ENCODE measurements around the gene HS3ST5. TPM values are rescaled to one million over a fixed set of nuclear protein-coding genes. Genes with fewer than 3 reads are reported as not detected.

HS3ST5 gene
- total and polyA plus RNA-seq, 2 experiments from 2014 or later: 2.4 to 4.1 TPM

DNA sequence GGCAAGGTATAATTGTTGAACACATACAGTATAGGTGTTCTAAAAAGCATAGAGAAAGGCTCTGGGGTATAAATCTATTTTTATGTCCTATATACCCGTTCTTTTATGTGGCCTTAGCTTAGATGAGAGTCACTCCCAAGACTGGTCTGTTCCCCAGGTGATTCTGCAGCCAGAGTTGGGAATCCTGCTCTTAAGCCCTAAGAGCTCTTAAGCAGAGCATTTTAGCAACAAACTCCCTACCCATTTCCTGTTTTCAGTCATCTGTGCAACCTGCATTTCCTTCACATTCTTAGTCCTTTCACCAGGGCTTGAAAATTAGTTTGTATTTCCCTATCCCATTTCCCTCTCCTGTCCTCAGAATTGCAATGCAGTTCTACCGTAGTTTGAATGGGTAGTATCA lies 166.1 kb downstream of the HS3ST5 start:
- H3K4me1 ChIP-seq (ENCODE audit: low read depth): peaks cover 6% of the 10 kb centered on the region
- H3K27ac ChIP-seq: no peak overlapping the region
- H3K9me3 ChIP-seq (ENCODE audit: low read depth): no peaks in the 10 kb centered on the region
- H3K27me3 ChIP-seq: no peaks in the 10 kb centered on the region
- H3K4me3 ChIP-seq: no peak overlapping the region
- TF ChIP-seq, protein P1, sequence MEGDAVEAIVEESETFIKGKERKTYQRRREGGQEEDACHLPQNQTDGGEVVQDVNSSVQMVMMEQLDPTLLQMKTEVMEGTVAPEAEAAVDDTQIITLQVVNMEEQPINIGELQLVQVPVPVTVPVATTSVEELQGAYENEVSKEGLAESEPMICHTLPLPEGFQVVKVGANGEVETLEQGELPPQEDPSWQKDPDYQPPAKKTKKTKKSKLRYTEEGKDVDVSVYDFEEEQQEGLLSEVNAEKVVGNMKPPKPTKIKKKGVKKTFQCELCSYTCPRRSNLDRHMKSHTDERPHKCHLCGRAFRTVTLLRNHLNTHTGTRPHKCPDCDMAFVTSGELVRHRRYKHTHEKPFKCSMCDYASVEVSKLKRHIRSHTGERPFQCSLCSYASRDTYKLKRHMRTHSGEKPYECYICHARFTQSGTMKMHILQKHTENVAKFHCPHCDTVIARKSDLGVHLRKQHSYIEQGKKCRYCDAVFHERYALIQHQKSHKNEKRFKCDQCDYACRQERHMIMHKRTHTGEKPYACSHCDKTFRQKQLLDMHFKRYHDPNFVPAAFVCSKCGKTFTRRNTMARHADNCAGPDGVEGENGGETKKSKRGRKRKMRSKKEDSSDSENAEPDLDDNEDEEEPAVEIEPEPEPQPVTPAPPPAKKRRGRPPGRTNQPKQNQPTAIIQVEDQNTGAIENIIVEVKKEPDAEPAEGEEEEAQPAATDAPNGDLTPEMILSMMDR (IDR thresholded peaks at IDR 0.05; ENCODE audit: low read depth, low read length): no peak
- H3K36me3 ChIP-seq: no peaks in the 10 kb centered on the region
- DNase-seq (ENCODE audit: low read depth in 1 of 2, low spot score in 1 of 2): no peak

DNA sequence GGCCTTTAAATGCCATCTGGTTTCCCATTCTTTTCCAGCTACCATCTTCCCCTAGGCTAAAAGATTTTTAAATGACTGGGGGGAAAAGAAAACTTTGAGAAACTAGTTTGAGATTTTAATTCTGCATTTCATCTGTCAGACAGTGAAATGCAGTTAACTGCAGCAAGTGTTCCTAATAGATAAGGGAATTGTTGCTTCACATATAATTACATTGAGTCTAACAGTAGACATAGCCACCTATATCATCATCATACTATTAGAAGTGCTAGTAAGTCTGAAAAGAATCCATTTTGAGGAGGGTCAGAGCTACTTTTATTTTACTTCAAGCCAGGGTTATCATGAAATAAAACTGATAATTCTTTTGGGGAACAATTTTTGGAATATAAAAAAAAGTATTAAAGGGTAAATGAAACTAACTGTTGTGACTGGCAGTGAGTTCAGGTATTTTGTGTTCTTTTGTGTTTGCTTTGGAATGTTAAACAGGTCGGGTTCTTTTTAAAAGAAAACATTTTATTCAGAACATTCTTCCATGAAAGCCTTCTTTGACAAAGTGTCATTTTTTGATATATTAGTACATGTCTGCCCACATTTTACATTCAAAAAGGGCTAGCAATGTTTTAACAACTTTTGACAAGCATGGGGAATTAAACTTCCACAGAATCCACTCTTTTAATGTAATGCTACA lies 170.1 kb downstream of the HS3ST5 start:
- Histone ChIP-seq H3K27ac (peak overlapping the region; percentile 34), H3K9me3 (ENCODE audit: low read depth) (no peaks in the 10 kb centered on the region), H3K4me1 (ENCODE audit: low read depth) (peaks cover 38% of the 10 kb centered on the region), H3K4me3 (no peak overlapping the region), H3K36me3 (no peaks in the 10 kb centered on the region), H3K27me3 (no peaks in the 10 kb centered on the region)
- no peak for DNase-seq (ENCODE audit: low read depth in 1 of 2, low spot score in 1 of 2)
- TF ChIP-seq, protein P1 (IDR thresholded peaks at IDR 0.05; ENCODE audit: low read depth, low read length): no peak

DNA sequence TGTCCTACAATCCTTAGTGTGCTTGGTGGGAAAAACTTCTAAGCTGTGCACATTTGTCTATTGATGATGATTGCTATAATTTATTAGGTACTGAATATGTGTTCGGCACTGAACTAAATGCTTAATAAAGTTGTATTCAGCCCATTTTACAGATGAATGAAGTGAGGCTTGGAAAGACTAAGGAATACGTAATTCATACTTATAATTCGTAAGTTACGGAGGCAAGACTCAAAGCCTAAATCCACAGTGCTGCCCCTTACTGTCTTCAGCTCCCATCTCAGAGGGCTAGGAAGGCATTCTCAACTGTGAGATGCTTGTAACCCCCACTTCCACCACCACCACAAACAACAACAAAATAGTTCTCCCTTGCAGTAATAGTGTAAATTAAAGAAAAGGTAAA lies 171.3 kb downstream of the HS3ST5 start:
- TF ChIP-seq, protein P1 (IDR thresholded peaks at IDR 0.05; ENCODE audit: low read depth, low read length): no peak
- DNase-seq (ENCODE audit: low read depth in 1 of 2, low spot score in 1 of 2): no peak
- H3K4me1 ChIP-seq (ENCODE audit: low read depth): peaks cover 35% of the 10 kb centered on the region
- peak overlapping the region; percentile 81 for H3K27ac ChIP-seq
- no peaks in the 10 kb centered on the region for H3K9me3 ChIP-seq (ENCODE audit: low read depth)
- H3K36me3 ChIP-seq: no peaks in the 10 kb centered on the region
- no peaks in the 10 kb centered on the region for H3K27me3 ChIP-seq
- H3K4me3 ChIP-seq: no peak overlapping the region

DNA sequence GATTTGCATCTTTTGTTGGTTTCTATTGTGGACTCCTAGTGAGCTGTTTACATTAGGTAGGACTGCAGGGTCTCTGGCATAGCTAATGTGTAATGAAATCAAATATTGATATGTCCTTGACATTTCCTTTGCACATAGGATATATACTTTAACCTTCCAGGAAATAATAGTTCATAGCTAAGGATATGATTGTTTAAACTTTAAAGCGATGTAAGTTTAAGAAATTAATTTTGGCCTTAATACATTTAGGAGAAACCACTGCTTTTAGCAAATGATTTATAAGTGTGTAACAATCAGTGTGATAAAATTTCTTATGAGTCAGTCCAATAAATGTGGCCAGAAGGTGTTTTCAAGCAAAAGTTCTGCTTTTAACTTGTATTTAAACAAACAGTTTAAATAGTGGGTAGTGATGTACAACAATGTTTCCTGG lies 171.8 kb downstream of the HS3ST5 start:
- no peaks in the 10 kb centered on the region for H3K27me3 ChIP-seq
- DNase-seq (ENCODE audit: low read depth in 1 of 2, low spot score in 1 of 2): no peak
- H3K4me1 ChIP-seq (ENCODE audit: low read depth): peaks cover 35% of the 10 kb centered on the region
- no peaks in the 10 kb centered on the region for H3K36me3 ChIP-seq
- H3K9me3 ChIP-seq (ENCODE audit: low read depth): no peaks in the 10 kb centered on the region
- peak overlapping the region; percentile 81 for H3K27ac ChIP-seq
- no peak overlapping the region for H3K4me3 ChIP-seq
- TF ChIP-seq, protein P1 (IDR thresholded peaks at IDR 0.05; ENCODE audit: low read depth, low read length): no peak

DNA sequence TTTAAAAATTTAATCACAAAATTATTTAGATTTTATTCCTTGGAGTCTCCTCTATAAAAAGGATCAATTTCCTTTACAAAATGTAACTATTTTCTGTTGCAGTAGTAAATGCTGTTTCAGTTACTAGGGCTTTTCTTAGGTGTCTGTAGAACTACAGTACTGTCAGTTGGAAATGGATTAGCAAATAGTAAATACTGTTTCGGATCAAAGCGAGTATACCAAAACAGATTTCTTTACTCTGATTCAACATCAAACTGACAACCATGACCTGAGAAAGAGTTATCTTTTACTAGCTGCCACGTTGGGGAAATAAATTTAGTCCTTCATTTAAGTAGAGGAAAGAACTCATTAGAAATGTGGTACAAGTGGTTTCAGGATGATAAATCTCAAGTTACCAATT lies 172.5 kb downstream of the HS3ST5 start:
- peaks cover 35% of the 10 kb centered on the region for H3K4me1 ChIP-seq (ENCODE audit: low read depth)
- TF ChIP-seq, protein P1 (IDR thresholded peaks at IDR 0.05; ENCODE audit: low read depth, low read length): no peak

More for the DNA sequence above, 172.5 kb downstream of the HS3ST5 start:
- no peaks in the 10 kb centered on the region for H3K36me3 ChIP-seq
- peak overlapping the region; percentile 81 for H3K27ac ChIP-seq
- H3K9me3 ChIP-seq (ENCODE audit: low read depth): no peaks in the 10 kb centered on the region
- no peak for DNase-seq (ENCODE audit: low read depth in 1 of 2, low spot score in 1 of 2)
- no peaks in the 10 kb centered on the region for H3K27me3 ChIP-seq
- peak overlapping the region; percentile 0 for H3K4me3 ChIP-seq

Data from cardiac muscle cell (in vitro differentiated cells and primary cell).